ENCODE results near the gene PICALM. TPM values are rescaled to one million over a fixed set of nuclear protein-coding genes. Genes with fewer than 3 reads are reported as not detected.

The PICALM gene
- total and polyA plus RNA-seq, 2 of the 8 experiments (the other 6 are each of a cell fraction or from before 2014, with no cell fraction given): 69.4 to 71.3 TPM

DNA sequence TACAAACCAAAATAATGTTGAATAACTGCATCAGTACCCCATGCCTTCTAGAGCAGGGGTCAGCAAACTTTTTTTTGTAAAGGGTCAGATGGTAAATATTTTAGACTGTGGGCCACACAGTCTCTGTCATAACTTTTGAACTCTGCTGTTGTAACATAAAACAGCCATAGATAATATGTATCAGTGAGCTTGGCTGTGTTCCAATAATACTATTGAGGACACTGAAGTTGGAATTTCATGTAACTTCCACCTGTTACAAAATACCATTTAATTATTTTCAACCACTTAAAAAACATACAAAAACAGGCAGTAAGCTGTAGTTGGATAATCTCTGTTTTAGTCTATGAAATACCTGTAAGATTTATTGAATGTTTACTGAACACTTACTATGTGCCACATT is 55.2 kb downstream of the PICALM start:
- Histone ChIP-seq H3K18ac (ENCODE audit: extremely low read depth, low read length) (no peak overlapping the region), H4K20me1 (replicated peaks in 1 of 2; ENCODE audit: control insufficient read depth in 1 of 2, insufficient read depth in 2 of 2, low read length in 2 of 2) (no peaks in the 10 kb centered on the region), H3K79me2 (ENCODE audit: control insufficient read depth in 1 of 2, insufficient read depth in 2 of 2, low read length in 2 of 2) (no peaks in the 10 kb centered on the region; a peak in 1 of 4 replicates), H2BK120ac (replicated peaks; ENCODE audit: low read depth, low read length) (no peak overlapping the region), H3K79me1 (ENCODE audit: low read depth, low read length) (no peaks in the 10 kb centered on the region), H3K9ac (replicated peaks in 1 of 4; ENCODE audit: extremely low read depth in 1 of 4, low read depth in 3 of 4, low read length in 3 of 4) (no peak overlapping the region), H4K8ac (ENCODE audit: extremely low read depth, insufficient read depth, low read length) (no peak overlapping the region), H4K5ac (ENCODE audit: insufficient read length, low read depth, low read length) (no peak overlapping the region), H4K91ac (replicated peaks; ENCODE audit: insufficient read length, low read length) (no peak overlapping the region), H3K27me3 (replicated peaks in 1 of 4; ENCODE audit: control insufficient read depth in 3 of 4, extremely low read depth in 1 of 4, insufficient read depth in 3 of 4, low read length in 3 of 4) (no peaks in the 10 kb centered on the region), H2BK5ac (ENCODE audit: low read depth, low read length) (no peak overlapping the region), H3K9me3 (ENCODE audit: insufficient read depth in 2 of 2, low read depth in 1 of 2, low read length in 1 of 2) (no peaks in the 10 kb centered on the region), H3K23me2 (ENCODE audit: low read depth, low read length) (no peaks in the 10 kb centered on the region), H3K56ac (replicated peaks; ENCODE audit: insufficient read length, low read depth, low read length) (no peak overlapping the region), H3K14ac (ENCODE audit: insufficient read length) (no peak overlapping the region), H3K4me1 (replicated peaks in 1 of 4; ENCODE audit: control insufficient read depth in 3 of 4, insufficient read depth in 4 of 4, low read length in 3 of 4) (no peaks in the 10 kb centered on the region), H3K4me3 (ENCODE audit: extremely low read depth in 1 of 4, insufficient read depth in 2 of 4, low read depth in 3 of 4, low read length in 4 of 4) (no peak overlapping the region), H3K27ac (ENCODE audit: low read depth, low read length) (no peak overlapping the region), H3K36me3 (ENCODE audit: control insufficient read depth in 2 of 4, insufficient read depth in 4 of 4, low read length in 3 of 4) (peaks cover 0 to 30% (median 0%) of the 10 kb centered on the region in 4 experiments; a peak in 3 of 8 replicates), H2AFZ (ENCODE audit: low read length) (no peak overlapping the region), H2BK12ac (ENCODE audit: low read depth, low read length) (no peak overlapping the region), H3K23ac (ENCODE audit: insufficient read length) (no peak overlapping the region), H3K4me2 (ENCODE audit: insufficient read depth in 1 of 2, low read depth in 2 of 2, low read length in 2 of 2) (no peak overlapping the region), H2AK5ac (ENCODE audit: low read depth, low read length) (no peak overlapping the region), H2BK20ac (ENCODE audit: low read length) (no peak overlapping the region), H2BK15ac (ENCODE audit: low read length) (no peak overlapping the region), H3K4ac (replicated peaks; ENCODE audit: insufficient read length, low read depth, low read length) (no peak overlapping the region)
- DNase-seq (ENCODE audit: low read depth in 1 of 2, low spot score in 2 of 2) (no peak), FAIRE-seq (no peak)
- ChIA-PET CTCF (ENCODE audit: partially characterized antibody) (interaction anchor here (0.6 kb wide), 1 partner anchor 74 kb away, joined by 3 read pairs; no protein-coding TSS in a partner anchor), POLR2A (ENCODE audit: partially characterized antibody) (no interaction called here)
- TF ChIP-seq SAP30 (IDR thresholded peaks at IDR 0.05; ENCODE audit: insufficient read depth, insufficient replicate concordance, low read length): no peak
- TF ChIP-seq HDAC2 (IDR thresholded peaks at IDR 0.05; ENCODE audit: borderline replicate concordance in 1 of 2, low read depth in 2 of 2, low read length in 2 of 2): no peak
- no peak for TF ChIP-seq MAFK (IDR thresholded peaks at IDR 0.05; ENCODE audit: low read depth, low read length)
- TF ChIP-seq EGR1 (IDR thresholded peaks at IDR 0.05; ENCODE audit: borderline replicate concordance, low read depth, low read length): no peak
- TF ChIP-seq RAD21 (IDR thresholded peaks at IDR 0.05 in 1 of 2, conservative IDR thresholded peaks at IDR 0.05 in 1 of 2; ENCODE audit: low read depth in 2 of 2, low read length in 2 of 2): no peak
- TF ChIP-seq TAF1 (IDR thresholded peaks at IDR 0.05; ENCODE audit: low read depth, low read length): no peak
- no peak for TF ChIP-seq TAF7 (optimal IDR thresholded peaks at IDR 0.05; ENCODE audit: borderline replicate concordance, low read depth, low read length)
- TF ChIP-seq SP2 (IDR thresholded peaks at IDR 0.05; ENCODE audit: low read length): no peak
- no peak for TF ChIP-seq YY1 (IDR thresholded peaks at IDR 0.05; ENCODE audit: low read depth, low read length)
- TF ChIP-seq CTBP2 (IDR thresholded peaks at IDR 0.05; ENCODE audit: borderline replicate concordance, insufficient read depth, insufficient read length, low read length): no peak
- no peak for TF ChIP-seq KDM1A (IDR thresholded peaks at IDR 0.05; ENCODE audit: borderline replicate concordance, low read length)
- no peak for TF ChIP-seq CREB1 (IDR thresholded peaks at IDR 0.05)
- TF ChIP-seq POU5F1 (IDR thresholded peaks at IDR 0.05; ENCODE audit: low read depth, low read length): no peak
- no peak for TF ChIP-seq SIRT6 (IDR thresholded peaks at IDR 0.05; ENCODE audit: low read length)
- TF ChIP-seq, protein P1, sequence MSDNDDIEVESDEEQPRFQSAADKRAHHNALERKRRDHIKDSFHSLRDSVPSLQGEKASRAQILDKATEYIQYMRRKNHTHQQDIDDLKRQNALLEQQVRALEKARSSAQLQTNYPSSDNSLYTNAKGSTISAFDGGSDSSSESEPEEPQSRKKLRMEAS (IDR thresholded peaks at IDR 0.05): no peak

Data from H1 (cell line).